Neural progenitor cell (in vitro differentiated cells): ENCODE results near the gene TLL2.

Experiments
- EZH2phosphoT487 ChIP-seq: fragments of 200-600 bp; sonication (generic); IDR thresholded peaks from 2 replicates; pipeline ENCODE4 v1.6.1; 2017; ENCODE audit warnings: antibody characterized with exemption
- TF ChIP-seq, protein P1 (sequence below): fragments of 200-600 bp; sonication (generic); IDR thresholded peaks from 2 replicates; pipeline ENCODE4 v1.5.1; 2017; ENCODE audit warnings: antibody characterized with exemption, mild to moderate bottlenecking

GRCh38 chr10:96465599-96465998 lies 48.1 kb downstream of the TLL2 start:
- TF ChIP-seq, protein P1, sequence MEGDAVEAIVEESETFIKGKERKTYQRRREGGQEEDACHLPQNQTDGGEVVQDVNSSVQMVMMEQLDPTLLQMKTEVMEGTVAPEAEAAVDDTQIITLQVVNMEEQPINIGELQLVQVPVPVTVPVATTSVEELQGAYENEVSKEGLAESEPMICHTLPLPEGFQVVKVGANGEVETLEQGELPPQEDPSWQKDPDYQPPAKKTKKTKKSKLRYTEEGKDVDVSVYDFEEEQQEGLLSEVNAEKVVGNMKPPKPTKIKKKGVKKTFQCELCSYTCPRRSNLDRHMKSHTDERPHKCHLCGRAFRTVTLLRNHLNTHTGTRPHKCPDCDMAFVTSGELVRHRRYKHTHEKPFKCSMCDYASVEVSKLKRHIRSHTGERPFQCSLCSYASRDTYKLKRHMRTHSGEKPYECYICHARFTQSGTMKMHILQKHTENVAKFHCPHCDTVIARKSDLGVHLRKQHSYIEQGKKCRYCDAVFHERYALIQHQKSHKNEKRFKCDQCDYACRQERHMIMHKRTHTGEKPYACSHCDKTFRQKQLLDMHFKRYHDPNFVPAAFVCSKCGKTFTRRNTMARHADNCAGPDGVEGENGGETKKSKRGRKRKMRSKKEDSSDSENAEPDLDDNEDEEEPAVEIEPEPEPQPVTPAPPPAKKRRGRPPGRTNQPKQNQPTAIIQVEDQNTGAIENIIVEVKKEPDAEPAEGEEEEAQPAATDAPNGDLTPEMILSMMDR: no peak
- TF ChIP-seq EZH2phosphoT487: no peak
